Uterus (tissue), 2 donors: Measurements from ENCODE around the gene IER3IP1.

Experiments
- POLR2A ChIP-seq, 2 donors: fragments of 450-650 bp; IDR thresholded peaks; one replicate each; pipeline ENCODE4 v1.6.1; 2016; ENCODE audit warnings: antibody characterized with exemption in 2 of 2, mild to moderate bottlenecking in 1 of 2, moderate library complexity in 1 of 2
- TF ChIP-seq, protein P1 (sequence below), 4 experiments: fragments of 200-600 bp in 2 of 4; fragments of 450-650 bp in 2 of 4; sonication (generic) in 2 of 4; IDR thresholded peaks; one replicate each; pipeline ENCODE4 v1.5.1; 2016 to 2019; ENCODE audit warnings: antibody characterized with exemption in 4 of 4, mild to moderate bottlenecking in 2 of 4, moderate library complexity in 1 of 4

GRCh38 chr18:47143899-47144485 is 32.2 kb downstream of the IER3IP1 start:
- TF ChIP-seq, protein P1, sequence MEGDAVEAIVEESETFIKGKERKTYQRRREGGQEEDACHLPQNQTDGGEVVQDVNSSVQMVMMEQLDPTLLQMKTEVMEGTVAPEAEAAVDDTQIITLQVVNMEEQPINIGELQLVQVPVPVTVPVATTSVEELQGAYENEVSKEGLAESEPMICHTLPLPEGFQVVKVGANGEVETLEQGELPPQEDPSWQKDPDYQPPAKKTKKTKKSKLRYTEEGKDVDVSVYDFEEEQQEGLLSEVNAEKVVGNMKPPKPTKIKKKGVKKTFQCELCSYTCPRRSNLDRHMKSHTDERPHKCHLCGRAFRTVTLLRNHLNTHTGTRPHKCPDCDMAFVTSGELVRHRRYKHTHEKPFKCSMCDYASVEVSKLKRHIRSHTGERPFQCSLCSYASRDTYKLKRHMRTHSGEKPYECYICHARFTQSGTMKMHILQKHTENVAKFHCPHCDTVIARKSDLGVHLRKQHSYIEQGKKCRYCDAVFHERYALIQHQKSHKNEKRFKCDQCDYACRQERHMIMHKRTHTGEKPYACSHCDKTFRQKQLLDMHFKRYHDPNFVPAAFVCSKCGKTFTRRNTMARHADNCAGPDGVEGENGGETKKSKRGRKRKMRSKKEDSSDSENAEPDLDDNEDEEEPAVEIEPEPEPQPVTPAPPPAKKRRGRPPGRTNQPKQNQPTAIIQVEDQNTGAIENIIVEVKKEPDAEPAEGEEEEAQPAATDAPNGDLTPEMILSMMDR (IDR thresholded peaks at IDR 0.05): no peak
- TF ChIP-seq POLR2A (IDR thresholded peaks at IDR 0.05): no peak
